GM18511 (cell line): Measurements from ENCODE around the gene CHRNG.

Experiments
- ATAC-seq: cut with Tn5 transposase; IDR thresholded peaks from one replicate; pipeline ENCODE4 v1.9.1; 2021; ENCODE audit warnings: mild to moderate bottlenecking, moderate library complexity; ENCODE audit not compliant: unreplicated experiment

The CHRNG gene

DNA sequence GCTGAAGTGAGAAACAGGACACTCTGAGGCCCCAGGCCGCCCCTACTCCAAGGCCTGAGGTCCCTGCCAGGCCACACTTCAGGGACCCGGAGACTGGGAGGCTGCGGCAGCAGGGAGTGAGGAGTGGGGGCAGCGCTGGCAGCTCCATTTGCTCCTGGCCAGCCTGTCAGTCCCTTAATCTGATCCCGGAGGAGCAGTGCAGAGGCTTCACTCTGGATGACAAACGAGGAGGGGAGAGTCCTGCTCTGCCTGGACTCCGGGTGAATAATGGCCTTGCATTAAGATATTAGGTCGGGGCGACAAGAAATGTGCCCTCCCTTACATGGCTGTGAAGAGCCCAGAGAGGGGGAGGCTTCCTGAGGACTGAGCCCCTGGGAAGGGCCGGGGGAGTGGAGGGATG is 33.6 kb upstream of the CHRNG start:
- ATAC-seq = no peak

DNA sequence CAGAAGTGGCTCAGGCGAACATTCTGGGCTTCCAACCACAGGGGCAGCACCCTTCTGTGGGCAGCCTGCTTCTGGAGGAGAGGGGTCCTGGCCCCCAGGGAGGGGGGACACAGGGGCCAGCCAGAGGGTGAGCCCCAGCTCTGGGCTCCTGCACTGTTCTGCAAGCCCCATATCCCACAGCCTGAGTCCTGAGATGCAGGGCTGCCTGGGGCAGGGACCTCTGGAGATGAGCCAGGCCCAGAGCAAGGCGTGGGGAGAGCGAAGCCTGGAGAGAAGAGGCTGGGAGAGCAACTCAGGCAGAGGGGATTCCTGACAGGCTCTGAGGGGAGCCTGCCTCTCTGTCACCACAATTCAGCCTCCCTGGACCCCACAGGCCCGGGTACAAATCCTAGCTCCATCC is 32.8 kb upstream of the CHRNG start:
- ATAC-seq = no peak

DNA sequence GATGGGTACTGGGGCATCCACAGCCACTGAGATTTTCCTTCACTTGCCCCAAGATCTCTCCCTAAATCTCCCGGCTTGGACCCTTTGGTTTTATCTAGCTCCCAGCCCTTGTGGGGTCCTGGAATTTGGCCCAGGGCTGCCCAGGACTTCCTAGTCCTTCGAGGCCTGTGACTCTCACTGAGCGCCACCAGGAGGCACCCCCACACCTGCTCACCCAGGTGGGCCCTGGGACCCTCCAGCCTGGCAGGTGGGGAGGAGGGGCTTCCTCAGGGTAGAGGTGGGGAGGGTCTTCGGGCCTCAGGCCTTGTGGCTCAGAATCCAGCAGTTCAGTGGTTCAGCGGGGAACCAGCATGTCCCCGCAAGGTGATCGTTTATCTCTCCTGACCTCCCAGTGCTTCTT is 31.2 kb upstream of the CHRNG start:
- ATAC-seq = no peak

DNA sequence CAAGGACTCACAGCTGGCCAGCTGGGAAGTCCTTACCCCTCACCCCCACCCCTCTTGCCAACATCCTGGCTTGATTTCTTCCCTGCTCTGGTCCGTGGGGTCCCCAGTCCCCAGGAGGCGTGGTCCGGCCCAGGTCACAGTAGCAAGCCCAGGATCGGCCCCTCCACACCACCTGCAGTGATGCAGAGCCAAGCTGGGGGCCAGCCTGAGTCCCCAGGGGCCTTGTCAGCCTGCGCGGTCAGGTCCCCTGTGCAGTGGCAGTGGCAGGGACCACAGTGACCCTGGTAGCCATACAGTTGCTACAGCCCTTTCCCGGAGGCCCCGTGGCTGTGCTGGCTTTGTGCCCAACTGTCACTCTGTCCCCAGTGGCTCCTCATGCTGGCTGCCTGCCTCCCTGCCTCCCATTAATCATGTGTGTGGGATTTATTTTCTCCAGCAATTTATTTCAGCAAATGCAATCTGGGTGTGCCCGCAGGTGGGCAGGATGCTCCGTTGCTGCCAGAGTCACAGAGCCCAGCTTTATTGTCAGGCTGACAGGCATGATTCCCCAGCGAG is 28.1 kb upstream of the CHRNG start:
- ATAC-seq = no peak

DNA sequence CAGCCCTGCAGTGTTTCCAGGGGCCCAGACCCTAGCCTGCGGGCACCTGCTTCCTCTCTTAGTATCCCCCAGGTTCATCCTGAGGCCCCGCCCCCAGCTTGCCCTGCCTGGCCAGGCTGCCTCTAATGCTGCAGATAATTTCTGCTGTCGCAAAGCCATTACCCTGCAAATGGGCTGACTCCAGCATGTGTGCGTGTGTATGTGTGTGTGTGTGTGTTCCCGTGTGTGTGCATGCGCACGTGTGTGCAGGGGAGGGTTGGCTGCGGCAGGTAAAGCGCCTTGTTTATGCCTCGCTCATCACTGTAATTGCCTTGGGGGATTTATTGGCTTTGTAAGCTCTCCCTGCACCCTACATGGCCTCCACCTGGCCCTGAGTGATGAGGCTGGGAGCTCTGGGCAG is 26.9 kb upstream of the CHRNG start:
- no peak for ATAC-seq

DNA sequence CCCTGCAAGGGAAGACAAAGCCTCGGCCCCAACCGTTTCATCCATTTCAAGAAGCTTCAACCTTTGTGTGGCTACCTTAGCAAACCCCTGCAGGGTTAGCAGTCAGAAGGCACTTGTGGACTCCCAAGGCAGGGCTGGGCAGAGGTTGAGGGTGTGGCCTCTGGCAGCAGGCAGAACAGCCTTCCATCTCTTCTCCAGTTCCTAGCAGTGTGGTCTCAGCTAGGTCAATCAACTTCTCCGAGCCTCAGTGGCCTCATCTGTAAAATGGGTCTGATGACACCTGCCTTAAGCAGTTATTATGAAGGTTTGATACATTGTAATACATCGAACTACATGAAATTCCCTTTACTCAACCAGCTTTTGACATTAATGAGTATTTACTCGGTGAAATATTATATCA is 26.1 kb upstream of the CHRNG start:
- ATAC-seq = no peak

DNA sequence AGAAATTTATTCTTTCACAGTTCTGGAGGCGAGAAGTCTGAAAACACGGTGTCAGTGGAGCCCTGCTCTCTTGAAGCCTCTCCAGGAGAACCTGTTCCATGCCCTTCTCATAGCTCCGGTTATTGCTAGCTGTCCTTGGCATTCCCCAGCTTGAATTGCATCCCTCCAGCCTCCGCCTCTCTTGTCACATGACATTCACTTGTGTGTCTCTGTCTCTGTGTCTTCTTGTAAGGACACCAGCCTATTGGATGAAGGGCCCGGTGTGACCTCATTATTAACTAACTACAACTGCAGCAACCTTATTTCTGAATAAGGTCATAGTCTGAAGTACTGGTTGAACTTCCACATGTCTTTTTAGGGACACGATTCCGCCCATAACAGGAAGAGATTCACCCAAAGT is 23.9 kb upstream of the CHRNG start:
- no peak for ATAC-seq

DNA sequence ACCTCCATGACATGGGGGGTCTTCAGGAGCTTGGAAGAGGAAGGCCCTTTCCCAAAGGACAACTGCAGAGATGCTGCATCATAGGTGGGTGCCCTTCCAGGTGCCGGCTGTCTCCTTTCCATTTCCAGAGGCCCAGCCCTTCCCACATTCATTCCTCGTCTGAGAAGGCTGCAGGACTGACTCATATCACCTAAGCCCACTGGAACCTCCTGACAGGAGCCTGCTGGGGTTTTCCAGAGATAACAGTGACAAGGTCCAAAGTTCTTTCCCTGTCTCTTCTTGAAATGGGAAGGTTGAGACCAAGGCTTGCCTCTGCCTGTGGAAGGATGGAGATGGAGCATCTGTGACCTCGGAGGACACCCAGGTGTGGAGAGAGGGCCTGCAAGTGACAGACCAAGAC is 22.9 kb upstream of the CHRNG start:
- ATAC-seq = no peak

DNA sequence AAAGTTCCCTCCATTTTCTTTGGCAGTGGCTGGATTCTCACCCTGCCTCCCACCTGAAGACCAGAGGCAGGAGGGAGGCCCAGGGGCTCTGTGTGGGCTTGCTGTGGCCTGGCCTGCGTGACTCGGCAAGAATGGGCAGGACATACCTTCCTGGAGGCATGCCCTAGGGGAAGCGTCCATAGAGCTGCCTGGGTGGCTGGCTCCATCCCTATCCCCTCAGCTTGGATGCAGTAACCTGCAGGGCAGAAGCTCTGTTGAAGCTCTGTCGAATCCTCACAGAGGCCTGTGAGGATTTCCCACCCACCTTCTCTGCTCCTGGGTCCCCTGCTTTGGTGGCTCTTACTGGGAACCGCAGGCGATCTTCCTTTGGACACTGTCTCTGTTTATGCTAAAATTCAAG is 20.6 kb upstream of the CHRNG start:
- ATAC-seq = no peak

DNA sequence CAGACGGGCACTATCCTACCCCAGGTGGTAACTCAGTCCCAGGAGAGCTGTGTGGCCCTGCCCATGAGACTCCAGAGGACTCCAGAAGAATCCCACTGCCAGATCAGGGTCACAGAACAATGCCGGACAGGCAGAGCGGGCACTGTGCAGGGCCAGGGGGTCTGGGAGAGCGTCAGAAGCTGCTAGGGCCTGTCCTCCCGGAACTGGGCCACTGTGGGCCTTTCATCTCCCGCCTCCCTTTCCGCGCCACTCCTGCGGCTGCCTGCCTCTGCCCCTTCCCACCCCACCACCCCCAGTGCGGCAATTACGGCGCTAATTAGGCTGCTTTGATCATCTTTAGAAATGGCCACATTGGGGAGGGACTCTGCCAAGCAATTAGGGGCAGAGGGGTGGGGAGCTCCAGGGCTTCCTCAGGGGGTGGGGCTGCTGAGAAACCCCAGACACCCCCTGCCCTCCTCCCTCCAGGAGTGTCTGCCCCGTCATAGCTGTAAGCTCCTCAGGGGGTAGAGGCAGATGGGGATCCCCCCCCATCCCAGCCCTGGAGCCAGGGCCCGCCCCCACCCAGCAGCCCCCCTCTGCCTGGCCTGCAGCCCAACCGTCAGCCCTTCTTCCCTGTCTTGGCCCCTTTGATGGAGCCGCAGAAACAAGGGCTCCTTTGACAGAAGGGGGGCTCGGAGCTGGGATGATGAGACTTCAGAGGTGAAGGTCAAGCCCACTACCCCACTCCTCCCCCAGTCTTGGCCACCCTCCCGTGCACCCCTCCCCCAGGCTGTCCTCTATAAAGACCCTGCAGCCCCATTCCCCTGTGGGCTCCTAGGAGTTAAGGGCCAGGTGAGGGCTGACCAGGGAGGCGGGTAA is 19.7 kb upstream of the CHRNG start, which contains the start of gene PRSS56:
Gene PRSS56 (plus strand): TSS at position 808 of the 858 bp plus-strand sequence. CDS start 211 bp downstream, outside the sequence.
- ATAC-seq = no peak

DNA sequence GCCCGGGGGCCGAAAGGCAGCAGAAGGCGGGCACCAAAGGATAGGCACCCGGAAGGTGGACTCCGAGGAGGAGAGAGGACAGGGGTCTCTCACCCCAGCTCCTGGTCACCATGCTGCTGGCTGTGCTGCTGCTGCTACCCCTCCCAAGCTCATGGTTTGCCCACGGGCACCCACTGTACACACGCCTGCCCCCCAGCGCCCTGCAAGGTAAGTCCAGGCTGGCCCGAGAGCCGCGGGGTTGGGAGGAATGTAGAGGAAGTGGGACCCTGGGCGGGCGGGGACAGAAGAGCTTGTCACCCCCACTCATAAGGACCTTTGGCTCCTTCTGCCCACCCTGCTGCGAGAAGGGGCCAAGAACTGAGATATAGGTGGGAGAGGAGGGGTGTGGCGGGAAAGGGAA is 19.0 kb upstream of the CHRNG start:
- ATAC-seq = no peak

DNA sequence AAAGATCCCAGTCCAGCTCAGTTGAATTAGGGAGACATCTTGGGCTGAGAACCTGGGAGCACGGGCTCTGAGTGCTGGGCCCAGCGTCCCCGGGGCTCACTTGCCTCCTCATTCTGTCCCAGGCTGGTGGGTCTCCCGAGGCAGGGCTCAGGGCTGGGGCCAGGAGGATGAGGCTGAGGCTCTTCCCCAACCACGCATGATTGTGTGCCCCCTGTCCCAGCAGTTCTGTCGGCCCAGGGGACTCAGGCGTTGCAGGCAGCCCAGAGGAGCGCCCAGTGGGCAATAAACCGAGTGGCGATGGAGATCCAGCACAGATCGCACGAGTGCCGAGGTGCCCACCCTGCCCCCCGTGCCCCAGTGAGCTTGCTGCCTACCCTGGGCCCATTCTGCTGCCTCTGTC is 18.4 kb upstream of the CHRNG start:
- ATAC-seq = no peak

DNA sequence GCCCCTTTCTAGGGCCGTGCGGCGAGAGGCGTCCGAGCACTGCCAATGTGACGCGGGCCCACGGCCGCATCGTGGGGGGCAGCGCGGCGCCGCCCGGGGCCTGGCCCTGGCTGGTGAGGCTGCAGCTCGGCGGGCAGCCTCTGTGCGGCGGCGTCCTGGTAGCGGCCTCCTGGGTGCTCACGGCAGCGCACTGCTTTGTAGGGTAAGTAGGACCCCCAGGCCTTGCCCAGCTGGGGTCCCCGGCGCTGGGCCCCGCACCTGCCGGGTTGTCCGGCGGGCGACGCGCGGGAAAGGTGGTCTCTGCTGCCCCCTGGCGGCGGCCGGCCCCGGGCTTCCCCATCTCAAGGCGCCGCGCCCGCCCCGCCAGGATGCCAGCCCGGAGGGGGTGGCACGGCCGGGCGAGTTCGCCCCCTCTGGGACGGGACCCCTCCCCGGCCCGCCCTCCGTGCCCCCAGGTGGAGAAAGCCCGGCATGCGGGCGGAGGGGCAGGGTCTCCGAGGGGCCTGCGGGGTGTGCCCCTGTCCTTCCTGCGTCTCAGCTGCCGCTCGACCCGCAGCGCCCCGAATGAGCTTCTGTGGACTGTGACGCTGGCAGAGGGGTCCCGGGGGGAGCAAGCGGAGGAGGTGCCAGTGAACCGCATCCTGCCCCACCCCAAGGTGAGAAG is 17.4 kb upstream of the CHRNG start:
- peak; percentile 67 for ATAC-seq

DNA sequence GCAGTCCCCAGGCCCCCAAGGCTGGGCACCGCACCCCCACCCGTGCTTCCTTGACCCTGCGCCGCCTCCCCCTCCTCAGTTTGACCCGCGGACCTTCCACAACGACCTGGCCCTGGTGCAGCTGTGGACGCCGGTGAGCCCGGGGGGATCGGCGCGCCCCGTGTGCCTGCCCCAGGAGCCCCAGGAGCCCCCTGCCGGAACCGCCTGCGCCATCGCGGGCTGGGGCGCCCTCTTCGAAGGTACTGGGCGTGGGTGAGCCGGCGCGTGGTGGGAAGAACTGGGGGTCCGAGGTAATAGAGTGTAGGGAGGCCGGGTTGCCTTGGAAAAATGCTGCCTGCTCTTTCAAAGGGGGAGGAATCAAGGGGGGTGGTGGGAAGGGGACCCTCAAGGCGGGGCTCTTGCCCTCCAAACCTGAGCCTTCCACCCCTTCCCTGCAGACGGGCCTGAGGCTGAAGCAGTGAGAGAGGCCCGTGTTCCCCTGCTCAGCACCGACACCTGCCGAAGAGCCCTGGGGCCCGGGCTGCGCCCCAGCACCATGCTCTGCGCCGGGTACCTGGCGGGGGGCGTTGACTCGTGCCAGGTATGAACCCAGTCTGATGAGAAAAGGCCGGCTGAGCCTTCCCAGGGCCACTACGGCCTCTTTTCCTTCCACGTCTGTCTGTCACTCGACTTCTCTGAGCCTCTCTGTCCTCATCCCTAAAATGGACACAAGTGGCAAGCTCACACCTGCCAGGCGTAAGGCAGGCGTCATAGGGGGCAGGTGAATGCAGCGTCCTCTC is 16.7 kb upstream of the CHRNG start:
- ATAC-seq = no peak

DNA sequence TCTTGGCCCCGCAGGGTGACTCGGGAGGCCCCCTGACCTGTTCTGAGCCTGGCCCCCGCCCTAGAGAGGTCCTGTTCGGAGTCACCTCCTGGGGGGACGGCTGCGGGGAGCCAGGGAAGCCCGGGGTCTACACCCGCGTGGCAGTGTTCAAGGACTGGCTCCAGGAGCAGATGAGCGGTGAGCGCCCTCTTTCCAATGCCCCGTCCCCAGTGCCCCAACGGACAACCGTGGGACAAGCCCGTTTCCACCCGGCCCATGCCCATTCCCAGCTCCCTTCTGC is 16.1 kb upstream of the CHRNG start:
- ATAC-seq = no peak

DNA sequence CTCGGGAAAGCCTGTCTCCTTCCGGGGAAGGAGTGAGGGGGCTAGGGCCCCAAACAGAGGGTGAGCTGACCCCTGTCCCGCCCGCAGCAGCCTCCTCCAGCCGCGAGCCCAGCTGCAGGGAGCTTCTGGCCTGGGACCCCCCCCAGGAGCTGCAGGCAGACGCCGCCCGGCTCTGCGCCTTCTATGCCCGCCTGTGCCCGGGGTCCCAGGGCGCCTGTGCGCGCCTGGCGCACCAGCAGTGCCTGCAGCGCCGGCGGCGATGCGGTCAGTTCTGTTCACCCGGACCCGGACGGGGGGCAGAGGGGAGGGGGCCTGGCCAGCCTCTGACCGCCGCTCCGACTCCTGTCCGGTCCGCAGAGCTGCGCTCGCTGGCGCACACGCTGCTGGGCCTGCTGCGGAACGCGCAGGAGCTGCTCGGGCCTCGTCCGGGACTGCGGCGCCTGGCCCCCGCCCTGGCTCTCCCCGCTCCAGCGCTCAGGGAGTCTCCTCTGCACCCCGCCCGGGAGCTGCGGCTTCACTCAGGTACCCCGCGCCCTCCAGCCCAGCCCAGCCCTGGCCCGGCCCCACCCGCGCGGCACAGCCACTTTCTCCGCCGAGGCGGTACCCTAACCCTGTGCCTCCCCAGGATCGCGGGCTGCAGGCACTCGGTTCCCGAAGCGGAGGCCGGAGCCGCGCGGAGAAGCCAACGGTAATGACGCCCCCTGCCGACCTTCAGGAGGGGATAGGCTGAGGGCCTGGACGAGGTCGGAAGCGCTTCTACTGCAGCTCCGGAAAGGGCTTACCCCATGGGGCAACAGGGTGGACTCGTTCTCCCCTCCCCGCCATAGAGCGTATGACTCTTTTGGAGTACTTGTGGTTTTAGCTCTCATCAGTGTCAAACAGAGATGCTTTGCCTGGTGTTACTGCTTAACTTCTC is 15.6 kb upstream of the CHRNG start:
- no peak for ATAC-seq

DNA sequence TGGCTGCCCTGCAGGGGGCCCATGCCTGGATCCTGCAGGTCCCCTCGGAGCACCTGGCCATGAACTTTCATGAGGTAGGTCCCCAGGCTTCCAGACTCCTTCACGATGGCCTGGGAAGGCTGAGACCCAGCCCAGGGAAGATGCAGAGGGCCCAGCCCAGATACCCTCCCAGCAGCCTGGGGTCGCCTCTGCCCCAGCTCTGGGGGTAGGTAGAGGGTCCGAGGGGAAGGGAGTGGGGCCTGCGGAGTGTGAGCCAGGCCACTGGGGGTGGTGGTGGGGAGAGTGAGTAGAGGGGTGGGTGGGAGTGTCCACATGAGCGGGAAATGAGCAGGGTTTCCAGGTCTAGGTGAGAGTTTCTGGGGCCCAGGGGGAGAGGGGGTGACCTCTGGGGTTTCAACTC is 14.7 kb upstream of the CHRNG start:
- no peak for ATAC-seq

DNA sequence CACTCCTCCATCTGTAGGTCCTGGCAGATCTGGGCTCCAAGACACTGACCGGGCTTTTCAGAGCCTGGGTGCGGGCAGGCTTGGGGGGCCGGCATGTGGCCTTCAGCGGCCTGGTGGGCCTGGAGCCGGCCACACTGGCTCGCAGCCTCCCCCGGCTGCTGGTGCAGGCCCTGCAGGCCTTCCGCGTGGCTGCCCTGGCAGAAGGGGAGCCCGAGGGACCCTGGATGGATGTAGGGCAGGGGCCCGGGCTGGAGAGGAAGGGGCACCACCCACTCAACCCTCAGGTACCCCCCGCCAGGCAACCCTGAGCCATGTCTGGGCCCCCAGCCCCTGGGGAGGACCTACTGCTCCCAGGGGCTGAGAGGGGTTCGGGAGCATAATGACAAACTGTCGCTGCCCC is 14.3 kb upstream of the CHRNG start:
- no peak for ATAC-seq

DNA sequence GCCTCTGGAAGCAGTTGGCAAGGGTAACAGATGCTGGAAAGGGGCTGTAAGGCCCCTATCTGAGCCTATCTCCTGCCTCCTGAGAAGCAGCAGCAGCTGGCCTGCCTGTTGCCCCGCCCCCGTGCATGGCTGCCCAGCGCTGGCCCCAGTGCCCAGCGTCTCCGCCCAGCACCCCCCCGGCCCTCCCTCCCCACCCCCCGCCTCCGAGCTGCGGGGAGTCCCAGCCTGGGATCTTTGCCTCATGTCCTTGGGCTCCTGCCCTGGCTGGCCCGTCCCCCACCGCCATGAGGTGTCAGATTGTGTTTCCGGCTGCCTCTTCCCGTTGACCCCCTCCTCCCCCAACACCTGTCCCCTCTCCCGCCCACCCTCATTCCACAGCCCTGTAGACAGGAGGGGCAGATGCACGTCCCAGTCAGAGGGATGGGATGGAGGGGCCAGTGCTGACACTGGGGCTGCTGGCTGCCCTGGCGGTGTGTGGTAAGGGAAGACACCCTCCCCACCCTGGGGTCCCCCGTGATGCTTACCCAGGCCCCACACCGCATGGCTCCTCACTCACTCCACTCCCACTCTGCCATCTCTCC is 13.6 kb upstream of the CHRNG start, which contains the start of gene CHRND:
Gene CHRND (plus strand): TSS at position 370 of the 581 bp plus-strand sequence. CDS start 56 bp downstream, at position 426.
- ATAC-seq = no peak

DNA sequence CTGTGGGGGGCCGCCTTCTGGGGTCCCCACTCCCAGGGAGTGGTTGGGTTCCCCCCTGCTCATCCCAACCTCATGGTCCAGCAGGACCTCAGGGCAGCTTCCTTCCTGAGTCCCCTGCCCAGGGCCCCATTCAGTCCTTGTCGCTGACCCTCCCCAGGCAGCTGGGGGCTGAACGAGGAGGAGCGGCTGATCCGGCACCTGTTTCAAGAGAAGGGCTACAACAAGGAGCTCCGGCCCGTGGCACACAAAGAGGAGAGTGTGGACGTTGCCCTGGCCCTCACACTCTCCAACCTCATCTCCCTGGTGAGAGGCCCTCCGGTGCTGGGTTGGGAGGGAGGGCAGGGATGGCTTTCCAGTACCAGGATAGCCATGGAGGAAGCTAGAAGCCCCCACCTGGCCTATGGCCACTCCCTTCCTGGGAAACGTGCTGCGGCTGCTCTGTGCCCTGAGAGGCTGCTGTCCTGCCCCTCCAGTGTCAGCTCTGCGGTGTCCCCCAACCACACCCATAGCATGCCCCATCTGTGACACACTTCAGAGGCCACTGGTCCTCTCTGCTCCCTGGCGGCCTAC is 13.0 kb upstream of the CHRNG start:
- ATAC-seq = no peak
